Endothelial cell of umbilical vein (primary cell): ENCODE measurements around the gene ANKFN1. TPM values are rescaled to one million over a fixed set of nuclear protein-coding genes. Genes with fewer than 3 reads are reported as not detected.

Experiments
- BruUV-seq: library from RNA; stranded (reverse); fragments of 400-500 nt; replicated peaks from 2 replicates; lab custom pipeline; 2021; lab: Mats Ljungman, UMichigan
- CTCF ChIA-PET: fragments of 300-600, 350-600 bp; sonication (Branson Sonifier 250); formaldehyde crosslinking; loops from one replicate; lab custom pipeline; 2021; ENCODE audit warnings: antibody characterized with exemption, inconsistent platforms; lab: Charles Lee
- POLR2A ChIA-PET: fragments of 300-600, 350-600 bp; sonication (Branson Sonifier 250); formaldehyde crosslinking; loops from one replicate; lab custom pipeline; 2021; ENCODE audit warnings: antibody characterized with exemption, inconsistent platforms; lab: Charles Lee
- DNase-seq: peaks from one replicate; pipeline ENCODE4 v3.0.0-alpha.2; 2011; ENCODE audit warnings: low read depth, low spot score
- FAIRE-seq: peaks from 2 replicates; lab custom pipeline; 2011; peaks lifted over from hg19 to GRCh38; lab: Jason Lieb, UNC
- H2AFZ ChIP-seq: 2 replicates; pipeline ENCODE4 v1.6.0; 2012; ENCODE audit warnings: low read depth, low read length, control low read depth, inconsistent platforms
- H3K27ac ChIP-seq: 2 replicates; pipeline ENCODE4 v1.5.1; 2011; ENCODE audit warnings: low read depth, mild to moderate bottlenecking, control low read depth, low read length, moderate library complexity; ENCODE audit not compliant: insufficient read depth
- H3K27me3 ChIP-seq, 2 experiments: 2 replicates each; pipeline versions ENCODE4 v1.6.0 to v1.6.1; 2011; ENCODE audit warnings: low read length in 2 of 2, mixed read lengths in 1 of 2; ENCODE audit not compliant: control insufficient read depth in 2 of 2, insufficient read depth in 2 of 2
- H3K36me3 ChIP-seq, 2 experiments: 2 replicates in 1 of 2; 3 replicates in 1 of 2; pipeline ENCODE4 v1.5.1; 2011; ENCODE audit warnings: low read length in 2 of 2, mild to moderate bottlenecking in 1 of 2, moderate library complexity in 1 of 2; ENCODE audit not compliant: control insufficient read depth in 2 of 2, insufficient read depth in 2 of 2; ENCODE audit errors: extremely low read depth in 1 of 2
- H3K4me1 ChIP-seq: 3 replicates; pipeline ENCODE4 v1.5.1; 2011; ENCODE audit warnings: mild to moderate bottlenecking, low read length; ENCODE audit not compliant: control insufficient read depth, insufficient read depth; ENCODE audit errors: extremely low read depth
- H3K4me2 ChIP-seq: 2 replicates; pipeline ENCODE4 v1.6.1; 2011; ENCODE audit warnings: low read length, control low read depth, mixed read lengths; ENCODE audit not compliant: insufficient read depth
- H3K4me3 ChIP-seq, 3 experiments: fragments of 200-600 bp in 1 of 3; sonication (generic), shearing (Covaris generic) in 1 of 3; replicated peaks in 1 of 3; 2 replicates each; pipeline ENCODE4 v1.5.1; 2011 to 2016; ENCODE audit warnings: control low read depth in 3 of 3, low read length in 3 of 3, mild to moderate bottlenecking in 2 of 3, inconsistent platforms in 1 of 3, low read depth in 1 of 3, moderate library complexity in 1 of 3; ENCODE audit not compliant: insufficient read depth in 1 of 3
- H3K79me2 ChIP-seq: 2 replicates; pipeline ENCODE4 v1.6.0; 2012; ENCODE audit warnings: low read length, inconsistent platforms; ENCODE audit not compliant: control insufficient read depth, insufficient read depth
- H3K9ac ChIP-seq: replicated peaks from 2 replicates; pipeline ENCODE3; 2011; ENCODE audit warnings: low read length, control low read depth; ENCODE audit not compliant: insufficient read depth; ENCODE audit errors: extremely low read depth
- H3K9me1 ChIP-seq: replicated peaks from 3 replicates; pipeline ENCODE4 v1.6.0; 2011; ENCODE audit warnings: mild to moderate bottlenecking, low read length; ENCODE audit not compliant: control insufficient read depth, insufficient read depth; ENCODE audit errors: extremely low read depth
- H3K9me3 ChIP-seq: replicated peaks from 2 replicates; pipeline ENCODE4 v1.5.1; 2012; ENCODE audit warnings: low read length, inconsistent platforms; ENCODE audit not compliant: control insufficient read depth, insufficient read depth
- H4K20me1 ChIP-seq: replicated peaks from 2 replicates; pipeline ENCODE3; 2011; ENCODE audit warnings: mild to moderate bottlenecking, low read length; ENCODE audit not compliant: control insufficient read depth, insufficient read depth; ENCODE audit errors: extremely low read depth
- EZH2 ChIP-seq: IDR thresholded peaks from 2 replicates; pipeline ENCODE4 v1.6.1; 2012; ENCODE audit warnings: borderline replicate concordance, low read depth, mild to moderate bottlenecking, moderate library complexity, low read length, inconsistent platforms; ENCODE audit not compliant: severe bottlenecking
- FOS ChIP-seq: IDR thresholded peaks from 2 replicates; pipeline ENCODE4 v1.6.1; 2011; ENCODE audit warnings: mild to moderate bottlenecking, low read length, moderate library complexity, borderline replicate concordance; ENCODE audit not compliant: insufficient read depth
- GATA2 ChIP-seq: IDR thresholded peaks from 2 replicates; pipeline ENCODE4 v1.7.0; 2011; ENCODE audit warnings: low read depth, mild to moderate bottlenecking, moderate library complexity, mixed read lengths, low read length; ENCODE audit not compliant: insufficient read length, insufficient read depth
- JUN ChIP-seq: IDR thresholded peaks from 2 replicates; pipeline ENCODE4 v1.6.1; 2011; ENCODE audit warnings: borderline replicate concordance, low read depth; ENCODE audit not compliant: insufficient read length, insufficient read depth
- MYC ChIP-seq: IDR thresholded peaks from one replicate; pipeline ENCODE4 v1.6.1; 2011; ENCODE audit warnings: mild to moderate bottlenecking, low read depth, low read length
- POLR2A ChIP-seq: IDR thresholded peaks from 2 replicates; pipeline ENCODE4 v1.6.1; 2012; ENCODE audit warnings: low read depth, mild to moderate bottlenecking, control low read depth, low read length
- POLR2AphosphoS5 ChIP-seq: IDR thresholded peaks from 2 replicates; pipeline ENCODE4 v1.6.1; 2012; ENCODE audit warnings: low read depth, mild to moderate bottlenecking, control low read depth, low read length, moderate library complexity; ENCODE audit not compliant: insufficient read depth
- dilution Hi-C: fragments of 300-500 bp; cut with MboI; formaldehyde crosslinking; loops from one replicate; pipeline ENCODE4 v1.15.0; 2019; ENCODE audit warnings: low sequenced_read_pairs; ENCODE audit not compliant: extremely low pct_ligation_motif_present
- intact Hi-C: fragments of 100-400 bp; cut with micrococcal nuclease; formaldehyde crosslinking; loops from one replicate; pipeline ENCODE4 v1.10.0; 2022
- polyA plus RNA-seq, 4 experiments: library from polyadenylated mRNA; depleted of rRNA in 3 of 4; stranded (reverse) in 3 of 4; unstranded in 1 of 4; fragments of >200 nt; gene quantifications; 2 replicates each; pipeline versions ENCODE4 v1.2.1 to v1.2.3, GENCODE V29; 2011 to 2012; ENCODE audit warnings: missing spikeins in 1 of 4
- total RNA-seq: library from RNA; stranded (reverse); gene quantifications from 2 replicates; pipeline ENCODE4 v1.2.3, GENCODE V29; 2021
- TF ChIP-seq, protein P1 (sequence below): IDR thresholded peaks from 2 replicates; pipeline ENCODE4 v1.6.1; 2011; ENCODE audit not compliant: insufficient read depth, insufficient read length
- TF ChIP-seq, protein P2 (sequence below), 2 donors: IDR thresholded peaks; 1 replicate in 1 of 2; 2 replicates in 1 of 2; pipeline ENCODE4 v1.5.1; 2011; ENCODE audit warnings: low read length in 2 of 2, mild to moderate bottlenecking in 2 of 2, moderate library complexity in 2 of 2, control low read depth in 1 of 2, inconsistent platforms in 1 of 2, low read depth in 1 of 2; ENCODE audit not compliant: insufficient read depth in 1 of 2; ENCODE audit errors: extremely low read depth in 1 of 2

ANKFN1 gene
- total and polyA plus RNA-seq, 2 donors (not counting 3 experiments of a cell fraction or from before 2014, with no cell fraction given), result 0.15 TPM; not detected in 1

DNA sequence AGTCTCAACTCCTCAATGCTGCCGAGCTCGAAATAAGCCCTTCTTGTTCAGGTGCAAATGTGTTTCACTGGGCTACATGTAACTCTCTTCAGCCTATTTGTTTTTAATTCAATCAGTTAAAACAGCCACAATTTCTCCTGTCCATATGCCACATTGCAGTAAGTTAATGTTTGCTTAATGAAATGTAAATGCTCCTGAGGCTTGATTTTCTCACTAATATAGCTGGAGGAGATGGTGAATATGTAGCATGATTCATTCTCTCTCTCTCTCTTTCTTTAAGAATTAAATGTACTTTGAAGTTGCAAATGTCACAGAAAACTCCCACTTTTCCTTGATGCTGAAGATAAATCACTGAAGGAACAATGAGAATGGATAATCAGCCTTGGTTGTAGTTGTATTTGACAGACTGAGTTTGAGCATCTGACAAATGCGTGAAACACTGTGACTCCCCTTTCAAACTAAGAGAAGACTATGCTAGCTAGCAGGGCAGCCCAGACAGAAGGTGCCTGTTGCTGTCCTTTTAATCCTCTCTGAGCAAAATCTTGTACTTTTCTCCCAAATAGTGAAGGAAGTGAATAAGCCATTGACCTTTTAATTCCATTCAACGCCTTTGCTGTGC, 161.8 kb downstream of the ANKFN1 start:
- POLR2A ChIA-PET, result no interaction called here
- intact Hi-C loops, result loop anchor here (5.0 to 10.0 kb wide), 4 partner anchors 60 to 540 kb away; partner anchors contain the start of gene NOG
- FAIRE-seq, result no peak

More for the DNA sequence above, 161.8 kb downstream of the ANKFN1 start:
- Histone ChIP-seq H3K36me3 (no peaks in the 10 kb centered on the region), H3K79me2 (no peaks in the 10 kb centered on the region), H3K4me1 (peaks cover 17% of the 10 kb centered on the region), H3K27me3 (peaks cover 8% of the 10 kb centered on the region in 2 experiments), H3K9me3 (no peaks in the 10 kb centered on the region), H3K4me2 (no peak overlapping the region), H3K9ac (no peak overlapping the region), H4K20me1 (no peaks in the 10 kb centered on the region), H2AFZ (no peak overlapping the region), H3K27ac (no peak overlapping the region), H3K4me3 (no peak overlapping the region), H3K9me1 (no peaks in the 10 kb centered on the region)
- BruUV-seq, result no TSS peak
- CTCF ChIA-PET, result no interaction called here
- TF ChIP-seq GATA2 (no peak), JUN (no peak), MYC (no peak), POLR2A (no peak), FOS (no peak), POLR2AphosphoS5 (no peak), EZH2 (no peak)
- TF ChIP-seq, protein P1, sequence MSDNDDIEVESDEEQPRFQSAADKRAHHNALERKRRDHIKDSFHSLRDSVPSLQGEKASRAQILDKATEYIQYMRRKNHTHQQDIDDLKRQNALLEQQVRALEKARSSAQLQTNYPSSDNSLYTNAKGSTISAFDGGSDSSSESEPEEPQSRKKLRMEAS, result no peak
- TF ChIP-seq, protein P2, sequence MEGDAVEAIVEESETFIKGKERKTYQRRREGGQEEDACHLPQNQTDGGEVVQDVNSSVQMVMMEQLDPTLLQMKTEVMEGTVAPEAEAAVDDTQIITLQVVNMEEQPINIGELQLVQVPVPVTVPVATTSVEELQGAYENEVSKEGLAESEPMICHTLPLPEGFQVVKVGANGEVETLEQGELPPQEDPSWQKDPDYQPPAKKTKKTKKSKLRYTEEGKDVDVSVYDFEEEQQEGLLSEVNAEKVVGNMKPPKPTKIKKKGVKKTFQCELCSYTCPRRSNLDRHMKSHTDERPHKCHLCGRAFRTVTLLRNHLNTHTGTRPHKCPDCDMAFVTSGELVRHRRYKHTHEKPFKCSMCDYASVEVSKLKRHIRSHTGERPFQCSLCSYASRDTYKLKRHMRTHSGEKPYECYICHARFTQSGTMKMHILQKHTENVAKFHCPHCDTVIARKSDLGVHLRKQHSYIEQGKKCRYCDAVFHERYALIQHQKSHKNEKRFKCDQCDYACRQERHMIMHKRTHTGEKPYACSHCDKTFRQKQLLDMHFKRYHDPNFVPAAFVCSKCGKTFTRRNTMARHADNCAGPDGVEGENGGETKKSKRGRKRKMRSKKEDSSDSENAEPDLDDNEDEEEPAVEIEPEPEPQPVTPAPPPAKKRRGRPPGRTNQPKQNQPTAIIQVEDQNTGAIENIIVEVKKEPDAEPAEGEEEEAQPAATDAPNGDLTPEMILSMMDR (IDR thresholded peaks at IDR 0.05; ENCODE audit: extremely low read depth in 1 of 2, insufficient read depth in 1 of 2, low read depth in 1 of 2, low read length in 2 of 2), result no peak
- DNase-seq, result no peak
- dilution Hi-C loops, result no loop called here
